HG03064 (cell line): ENCODE data around the gene CD1D.
A peak's percentile ranks its signal among the peaks of the same experiment; 100 is the strongest.

Experiments used
- ATAC-seq: cut with Tn5 transposase; IDR thresholded peaks from one replicate; pipeline ENCODE4 v1.9.1; 2021; ENCODE audit warnings: low read depth; ENCODE audit not compliant: unreplicated experiment

The CD1D gene

DNA sequence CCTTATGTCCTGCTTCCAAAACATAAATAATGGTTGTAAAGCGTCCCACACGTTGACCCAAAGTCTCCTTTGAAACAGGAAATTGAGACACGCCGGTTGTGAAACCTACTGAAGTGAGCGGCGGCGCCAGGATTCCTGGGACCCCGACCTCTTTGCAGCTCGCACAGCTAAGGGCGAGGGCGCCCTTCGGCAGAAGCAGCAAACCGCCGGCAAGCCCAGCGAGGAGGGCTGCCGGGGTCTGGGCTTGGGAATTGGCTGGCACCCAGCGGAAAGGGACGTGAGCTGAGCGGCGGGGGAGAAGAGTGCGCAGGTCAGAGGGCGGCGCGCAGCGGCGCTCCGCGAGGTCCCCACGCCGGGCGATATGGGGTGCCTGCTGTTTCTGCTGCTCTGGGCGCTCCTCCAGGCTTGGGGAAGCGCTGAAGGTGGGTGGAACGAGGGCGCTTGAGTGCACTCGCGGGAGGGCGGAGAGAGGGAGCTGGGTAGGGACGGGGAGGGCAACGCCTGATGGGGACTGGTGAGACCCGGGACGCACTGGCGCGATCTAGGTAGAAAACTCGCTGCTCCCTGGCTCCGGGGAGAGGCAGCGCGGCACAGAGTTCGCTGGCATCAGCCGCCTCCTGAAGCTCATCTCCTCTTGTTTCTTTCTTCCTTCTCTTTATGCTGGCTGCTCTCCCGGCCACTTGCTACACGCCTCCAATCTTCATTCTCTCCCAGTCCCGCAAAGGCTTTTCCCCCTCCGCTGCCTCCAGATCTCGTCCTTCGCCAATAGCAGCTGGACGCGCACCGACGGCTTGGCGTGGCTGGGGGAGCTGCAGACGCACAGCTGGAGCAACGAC, at the start of gene CD1D:
TSS of gene CD1D (plus strand) at position 155 of the 836 bp plus-strand sequence. CDS start at position 362, 207 bp downstream.
- no peak for ATAC-seq

DNA sequence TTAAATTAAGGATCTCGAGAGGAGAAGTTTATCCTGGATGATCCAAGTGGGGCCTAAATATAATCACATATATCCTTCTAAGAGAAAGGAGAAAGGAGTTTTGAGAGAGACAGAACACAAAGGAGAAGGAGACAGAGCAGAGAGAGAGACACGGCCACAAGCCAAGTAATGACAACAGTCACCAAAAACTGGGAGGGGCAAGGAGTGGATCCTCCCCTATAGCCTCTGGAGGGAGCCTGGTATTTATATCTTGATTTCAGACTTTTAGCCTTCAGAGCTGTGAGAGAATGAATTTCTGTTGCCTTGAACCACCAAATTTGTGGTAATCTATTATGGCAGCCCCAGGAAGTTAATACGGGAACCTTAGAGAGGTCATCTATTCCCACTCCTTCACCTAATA, 49.5 kb upstream of the CD1D start:
- ATAC-seq = no peak

- ATAC-seq = no peak
Measured at GRCh38 chr1:158140764-158141192, 39.9 kb upstream of the CD1D start.

DNA sequence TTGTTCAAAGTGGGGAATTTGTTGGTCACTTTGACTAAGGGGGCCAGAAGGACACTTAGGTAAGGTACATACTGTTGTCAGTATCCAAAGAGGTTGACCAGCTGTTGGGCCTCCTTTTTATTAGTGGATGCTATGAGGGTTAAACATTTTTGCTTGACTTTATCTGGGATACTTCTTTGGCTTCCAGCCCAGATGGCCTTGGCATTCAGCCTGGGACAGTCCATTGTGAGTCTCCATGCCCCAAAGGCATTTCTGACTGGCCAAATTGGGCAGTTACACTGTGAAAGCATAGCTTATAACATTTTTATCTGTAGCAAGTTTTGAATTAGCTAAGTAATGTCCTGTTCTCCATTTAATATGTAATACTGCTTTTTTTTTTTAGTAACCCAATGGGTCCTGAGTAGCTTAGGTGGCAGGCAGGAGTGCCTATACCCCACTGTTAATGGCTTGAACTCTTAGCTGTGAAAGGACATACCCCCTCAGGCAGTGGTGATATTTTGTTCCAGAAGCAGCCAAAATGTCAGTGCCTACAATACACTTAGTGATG, 35.4 kb upstream of the CD1D start:
- no peak for ATAC-seq

- no peak for ATAC-seq
Measured at GRCh38 chr1:158146165-158146564, 34.5 kb upstream of the CD1D start.

DNA sequence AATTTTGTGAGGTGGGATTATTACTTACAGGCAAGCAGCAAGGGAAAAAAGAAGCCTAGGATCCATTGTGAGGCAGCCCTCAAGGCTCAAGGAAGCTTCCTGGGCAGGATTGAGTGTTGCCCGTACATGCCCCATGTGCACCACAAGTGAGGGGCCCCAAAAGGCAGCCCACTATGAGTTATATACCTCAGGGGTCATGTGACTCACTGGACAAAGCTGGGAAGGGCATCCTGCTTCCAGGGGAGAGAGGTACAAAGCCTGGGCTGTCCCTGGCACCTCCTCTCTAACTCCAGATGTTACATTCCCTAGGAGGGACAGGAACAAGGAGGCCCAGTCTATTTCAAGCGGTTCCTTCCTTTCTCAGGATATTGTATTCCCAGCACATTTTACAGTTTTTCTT, 34.0 kb upstream of the CD1D start:
- no peak for ATAC-seq

DNA sequence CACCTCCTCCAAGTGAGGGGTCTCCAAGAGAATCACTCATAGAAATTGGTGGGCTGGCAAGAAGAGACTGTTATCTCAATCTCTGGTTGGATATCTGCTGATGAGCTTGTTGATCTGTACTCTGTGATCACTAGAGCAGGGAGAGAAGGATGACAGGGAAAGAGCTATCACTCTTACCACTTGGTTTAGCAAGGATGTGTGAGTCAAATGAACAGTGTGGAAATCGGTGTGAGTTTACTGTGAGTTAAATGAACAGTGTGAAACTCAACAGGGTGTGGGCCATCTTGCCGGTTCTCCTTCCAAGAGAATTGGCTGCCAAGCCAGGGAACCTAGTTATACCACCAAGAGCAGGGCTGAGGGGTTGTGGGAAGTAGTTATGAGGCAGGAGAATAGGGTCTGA, 33.3 kb upstream of the CD1D start:
- ATAC-seq = no peak

DNA sequence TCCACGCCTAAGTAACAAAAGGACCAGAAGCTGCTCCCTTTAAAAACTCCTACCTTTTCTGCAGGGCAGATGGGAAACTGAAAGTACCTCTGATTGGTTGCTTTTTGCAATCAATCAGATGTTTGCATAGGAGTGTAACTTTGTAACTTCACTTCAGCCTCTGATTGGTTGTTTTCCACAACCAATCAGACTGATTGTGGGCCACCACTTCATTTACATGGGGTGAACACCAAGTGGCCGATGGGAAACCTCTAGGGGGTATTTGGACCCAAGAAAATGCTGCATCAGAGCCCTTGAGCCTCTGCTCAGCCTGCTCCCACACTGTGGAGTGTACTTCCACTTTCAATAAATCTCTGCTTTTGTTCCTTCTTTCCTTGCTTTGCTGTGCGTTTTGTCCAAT, 32.8 kb upstream of the CD1D start:
- no peak for ATAC-seq

DNA sequence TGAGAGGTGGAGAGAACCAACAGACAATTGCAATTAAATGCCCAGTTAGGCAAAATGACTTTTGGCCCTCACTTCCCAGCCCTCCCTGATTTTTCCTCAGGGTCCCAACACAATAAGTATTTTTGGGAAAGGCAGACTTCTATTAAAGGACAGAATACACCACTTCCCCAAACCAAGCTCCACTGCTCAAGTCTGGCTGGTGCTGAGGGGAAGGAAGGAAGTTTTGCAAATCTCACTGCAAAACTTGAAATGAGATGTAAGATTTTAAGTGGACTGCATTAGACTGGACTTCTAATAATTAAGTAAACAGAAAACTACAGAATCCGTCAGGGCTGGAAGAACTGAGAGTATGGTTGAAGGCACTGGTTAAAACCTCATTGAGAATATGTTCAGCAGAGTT, 32.2 kb upstream of the CD1D start:
- ATAC-seq = no peak

- ATAC-seq = no peak
Measured at GRCh38 chr1:158149175-158149574, 31.5 kb upstream of the CD1D start.

DNA sequence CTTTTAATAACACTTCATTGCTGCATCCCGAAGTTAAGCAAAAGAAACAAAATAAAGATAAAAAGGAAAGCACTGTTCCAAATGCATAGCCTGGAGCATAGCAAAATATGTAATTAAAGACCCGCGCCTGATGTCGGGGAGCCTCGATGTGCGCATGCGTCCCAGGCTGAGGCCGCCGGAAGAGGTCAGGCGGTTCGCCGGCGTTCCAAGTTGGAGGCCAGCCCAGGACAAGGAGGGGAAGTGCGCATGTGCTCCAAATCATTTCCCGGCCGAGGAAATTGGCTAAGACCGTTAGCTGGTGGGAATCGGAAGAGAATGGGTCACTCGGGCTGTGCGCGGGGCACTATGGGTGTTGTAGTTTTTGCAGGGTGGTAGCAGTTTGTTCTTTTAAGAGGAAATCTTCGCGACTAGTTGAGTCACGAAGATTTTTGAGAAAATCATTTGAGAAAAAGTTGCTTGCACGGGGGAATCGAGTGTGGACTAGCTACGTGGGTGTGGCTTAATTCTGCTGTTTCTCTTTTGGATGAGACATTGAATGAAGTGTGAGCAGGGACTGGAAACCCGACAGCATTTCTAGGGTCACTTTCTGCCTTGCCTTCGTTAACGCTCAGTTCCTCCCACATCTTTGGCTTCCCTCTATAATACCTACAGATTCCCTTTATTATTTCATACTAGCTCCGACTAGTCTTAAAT, 31.0 kb upstream of the CD1D start:
- ATAC-seq = no peak

DNA sequence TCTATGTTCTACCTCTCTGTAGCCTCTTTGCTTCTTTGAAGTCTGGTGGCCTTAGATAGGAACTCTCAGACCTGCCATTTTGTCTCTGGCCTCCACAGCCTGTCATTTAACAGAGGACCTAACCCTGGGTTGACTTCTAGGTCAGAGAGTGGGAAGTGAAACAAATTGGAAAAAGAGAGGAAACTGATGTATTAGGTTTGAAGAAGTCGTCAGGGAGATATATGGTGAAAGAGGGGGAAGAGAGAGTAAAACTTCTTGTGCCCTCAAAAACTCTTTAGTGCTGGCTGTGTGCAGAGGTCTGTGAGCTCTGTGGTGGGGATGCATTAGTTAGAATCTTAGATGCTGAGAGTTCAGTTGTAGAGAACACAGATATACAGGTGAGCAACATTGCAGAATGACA, 30.2 kb upstream of the CD1D start:
- no peak for ATAC-seq

DNA sequence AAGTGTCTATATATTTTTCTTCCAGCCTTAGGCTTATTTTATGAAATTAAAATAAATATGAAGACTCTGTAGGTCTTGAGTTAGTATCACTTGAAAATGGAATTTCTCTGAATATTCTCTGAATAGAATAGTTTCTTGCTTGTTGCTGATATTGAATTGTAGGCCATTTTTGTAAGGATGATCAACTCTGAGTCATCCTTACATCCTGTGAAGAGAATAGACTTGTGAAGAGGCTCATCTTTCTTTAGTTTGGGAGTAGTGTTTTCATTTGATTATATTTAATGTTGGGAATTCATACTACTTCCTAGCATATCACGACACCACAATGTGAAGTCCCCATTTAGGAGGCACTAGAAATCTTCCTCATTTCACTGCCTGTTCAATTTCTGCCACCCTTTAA, 27.5 kb upstream of the CD1D start:
- no peak for ATAC-seq

- no peak for ATAC-seq
Measured at GRCh38 chr1:158153746-158154444, 26.8 kb upstream of the CD1D start.

- no peak for ATAC-seq
Measured at GRCh38 chr1:158154501-158154900, 26.2 kb upstream of the CD1D start.

- no peak for ATAC-seq
Measured at GRCh38 chr1:158155673-158156072, 25.0 kb upstream of the CD1D start.

GRCh38 chr1:158159597-158159996, 21.1 kb upstream of the CD1D start:
- ATAC-seq = no peak

- no peak for ATAC-seq
Measured at GRCh38 chr1:158161446-158161845, 19.2 kb upstream of the CD1D start.

- ATAC-seq = peak; percentile 96
Measured at GRCh38 chr1:158163000-158163947, 17.4 kb upstream of the CD1D start.

GRCh38 chr1:158169105-158169504, 11.6 kb upstream of the CD1D start:
- ATAC-seq = no peak
